Coronary artery (tissue), 2 donors: ENCODE measurements around the gene DIP2C.

Experiments
- DNase-seq: peaks from one replicate; pipeline ENCODE4 v3.0.0-alpha.2; 2017; ENCODE audit warnings: low spot score
- H3K27ac ChIP-seq, 2 donors: fragments of 200-600 bp; sonication (generic); one replicate each; pipeline ENCODE4 v1.5.1; 2016 to 2019
- H3K4me3 ChIP-seq: fragments of 200-600 bp; sonication (generic); 2 replicates; pipeline ENCODE4 v1.5.1; 2016; ENCODE audit warnings: mild to moderate bottlenecking, moderate library complexity
- CTCF ChIP-seq: fragments of 200-600 bp; sonication (generic); IDR thresholded peaks from one replicate; pipeline ENCODE4 v1.5.1; 2019; ENCODE audit warnings: antibody characterized with exemption

Gene DIP2C

DNA sequence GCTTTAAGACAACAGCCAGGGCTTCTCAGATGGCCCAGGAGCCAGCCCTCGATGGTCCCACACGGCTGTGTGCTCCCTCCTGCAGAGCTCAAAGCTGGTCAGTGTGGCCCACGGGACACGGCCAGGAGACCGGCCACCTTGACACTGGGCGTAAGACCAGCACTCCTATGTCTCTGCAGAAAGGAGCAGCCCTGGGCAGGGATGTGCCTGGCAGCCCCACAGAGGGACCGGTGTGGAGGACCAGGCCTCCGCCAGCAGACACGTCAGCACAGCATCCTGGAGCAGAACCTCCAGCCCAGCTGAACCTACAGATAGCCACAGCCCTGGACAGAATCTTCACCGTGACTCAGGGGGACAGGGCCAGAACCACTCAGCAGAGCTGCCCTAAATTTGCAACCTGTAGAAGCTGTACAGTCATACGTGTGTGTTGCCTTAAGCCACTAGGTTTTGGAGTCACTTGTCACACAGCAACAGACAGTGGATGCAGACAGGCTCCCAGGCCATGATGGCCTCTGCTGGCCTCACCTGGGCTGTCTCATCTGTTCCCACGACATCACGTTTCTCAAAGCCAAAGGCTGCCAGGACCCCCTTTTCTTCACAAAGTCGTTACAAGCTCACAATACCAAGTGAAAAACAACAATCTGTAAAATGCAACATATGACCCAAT lies 132.4 kb downstream of the DIP2C start:
- H3K27ac ChIP-seq: no peak overlapping the region
- H3K4me3 ChIP-seq: no peak overlapping the region
- no peak for DNase-seq
- TF ChIP-seq CTCF: no peak

DNA sequence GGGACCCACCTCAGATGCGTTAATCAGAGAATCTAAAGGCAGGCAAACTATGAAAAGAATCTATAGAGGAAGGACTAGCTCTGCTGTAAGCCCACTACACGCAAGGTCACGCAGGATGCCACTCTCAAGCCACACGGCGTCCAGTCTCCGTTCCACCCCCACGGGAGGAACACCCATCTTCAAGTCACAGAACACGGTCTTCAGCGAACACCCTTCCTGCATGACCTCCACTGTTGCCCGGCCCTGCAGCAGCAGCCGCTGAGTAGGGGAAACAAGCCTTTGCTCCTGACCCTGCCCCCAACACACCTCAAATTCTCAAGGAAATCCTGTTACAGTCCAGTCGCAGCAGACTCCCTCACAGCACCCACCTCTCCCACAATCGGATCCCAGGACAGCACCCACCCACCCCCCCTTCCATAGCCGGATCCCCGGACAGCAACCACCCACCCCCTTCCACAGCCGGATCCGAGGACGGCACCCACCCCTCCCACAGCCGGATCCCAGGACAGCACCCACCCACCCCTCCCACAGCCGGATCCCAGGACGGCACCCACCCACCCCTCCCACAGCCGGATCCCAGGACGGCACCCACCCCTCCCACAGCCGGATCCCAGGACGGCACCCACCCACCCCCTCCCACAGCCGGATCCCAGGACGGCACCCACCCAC lies 133.7 kb downstream of the DIP2C start:
- Histone ChIP-seq H3K4me3 (no peak overlapping the region), H3K27ac (no peak overlapping the region)
- no peak for TF ChIP-seq CTCF
- DNase-seq: peak; percentile 56

DNA sequence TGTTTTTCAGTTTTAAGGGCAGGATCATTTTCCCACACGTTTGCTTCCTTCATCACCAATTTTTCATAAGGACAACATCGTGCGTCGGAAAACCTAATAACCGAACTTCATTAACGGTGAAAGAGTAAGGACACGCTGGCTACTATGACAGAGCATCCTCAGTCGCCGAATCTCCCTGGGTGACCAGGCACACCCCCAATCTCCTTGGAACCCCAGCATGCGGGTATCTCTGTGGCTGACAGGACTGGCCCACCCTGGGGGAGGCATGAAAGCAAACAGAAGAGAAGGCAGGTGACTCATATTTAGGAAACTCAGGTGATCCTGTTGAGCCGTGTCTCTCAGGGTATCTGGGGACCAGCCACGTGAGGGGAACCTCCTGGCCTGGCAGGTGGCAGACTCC lies 134.2 kb downstream of the DIP2C start:
- Histone ChIP-seq H3K27ac (no peak overlapping the region), H3K4me3 (no peak overlapping the region)
- DNase-seq: peak; percentile 58
- no peak for TF ChIP-seq CTCF

GRCh38 chr10:554182-554848 lies 135.2 kb downstream of the DIP2C start:
- no peak overlapping the region for H3K27ac ChIP-seq
- no peak overlapping the region for H3K4me3 ChIP-seq
- no peak for TF ChIP-seq CTCF
- peak; percentile 40 for DNase-seq

- no peak for DNase-seq
- Histone ChIP-seq H3K27ac (no peak overlapping the region), H3K4me3 (no peak overlapping the region)
- TF ChIP-seq CTCF: no peak
Observed at GRCh38 chr10:553233-553632, 136.2 kb downstream of the DIP2C start.

GRCh38 chr10:552679-553078 lies 136.8 kb downstream of the DIP2C start:
- Histone ChIP-seq H3K27ac (no peak overlapping the region), H3K4me3 (no peak overlapping the region)
- no peak for TF ChIP-seq CTCF
- DNase-seq: no peak
